Trophoblast cell (in vitro differentiated cells and primary cell): Measurements from ENCODE around the gene SMIM44.
"Not testable (repeated sequence)": the region's sequence is repeated elsewhere in the genome, so short reads cannot be mapped to it uniquely, and the experiment has no call there.

ENCODE experiments used
- DNase-seq, 2 donors: peaks; one replicate each; pipeline ENCODE4 v3.0.0-alpha.2; 2016
- H2AFZ ChIP-seq: 2 replicates; pipeline ENCODE4 v1.6.1; 2013; ENCODE audit warnings: low read length, moderate library complexity, mild to moderate bottlenecking; ENCODE audit not compliant: insufficient read depth, poor library complexity
- H2AK5ac ChIP-seq: 2 replicates; pipeline ENCODE4 v1.6.1; 2013; ENCODE audit warnings: mild to moderate bottlenecking, low read length
- H2BK120ac ChIP-seq: 2 replicates; pipeline ENCODE4 v1.6.1; 2013; ENCODE audit warnings: low read length, mild to moderate bottlenecking, moderate library complexity; ENCODE audit not compliant: insufficient read depth, poor library complexity
- H2BK12ac ChIP-seq: 2 replicates; pipeline ENCODE4 v1.6.1; 2013; ENCODE audit warnings: mild to moderate bottlenecking, low read length, moderate library complexity
- H2BK5ac ChIP-seq: 2 replicates; pipeline ENCODE4 v1.6.1; 2013; ENCODE audit warnings: low read length, low read depth, moderate library complexity, mild to moderate bottlenecking; ENCODE audit not compliant: poor library complexity
- H3K14ac ChIP-seq: 2 replicates; pipeline ENCODE4 v1.6.1; 2013; ENCODE audit warnings: mild to moderate bottlenecking, low read length
- H3K18ac ChIP-seq: 2 replicates; pipeline ENCODE4 v1.6.1; 2013; ENCODE audit warnings: mild to moderate bottlenecking, low read length
- H3K23ac ChIP-seq: 2 replicates; pipeline ENCODE4 v1.6.1; 2013; ENCODE audit warnings: low read length
- H3K27ac ChIP-seq: 2 replicates; pipeline ENCODE4 v1.5.1; 2013; ENCODE audit warnings: low read depth, mild to moderate bottlenecking, inconsistent platforms, low read length, moderate library complexity
- H3K27me3 ChIP-seq: 2 replicates; pipeline ENCODE4 v1.6.1; 2013; ENCODE audit warnings: inconsistent platforms, mild to moderate bottlenecking, low read length, moderate library complexity; ENCODE audit not compliant: insufficient read depth
- H3K36me3 ChIP-seq, 2 experiments: 1 replicate in 1 of 2; 2 replicates in 1 of 2; pipeline ENCODE4 v1.6.1; 2013; ENCODE audit warnings: low read length in 2 of 2, mild to moderate bottlenecking in 2 of 2, moderate library complexity in 1 of 2; ENCODE audit not compliant: insufficient read depth in 2 of 2, control insufficient read depth in 1 of 2
- H3K4ac ChIP-seq: 2 replicates; pipeline ENCODE4 v1.6.1; 2013; ENCODE audit warnings: low read depth, mild to moderate bottlenecking, low read length, moderate library complexity
- H3K4me1 ChIP-seq, 2 experiments: 1 replicate in 1 of 2; 2 replicates in 1 of 2; pipeline ENCODE4 v1.6.1; 2013; ENCODE audit warnings: low read length in 2 of 2, mild to moderate bottlenecking in 2 of 2, moderate library complexity in 1 of 2; ENCODE audit not compliant: insufficient read depth in 2 of 2, control insufficient read depth in 1 of 2
- H3K4me2 ChIP-seq: 2 replicates; pipeline ENCODE4 v1.6.1; 2013; ENCODE audit warnings: inconsistent platforms, mild to moderate bottlenecking, low read length, moderate library complexity
- H3K4me3 ChIP-seq: 2 replicates; pipeline ENCODE4 v1.5.1; 2013; ENCODE audit warnings: mild to moderate bottlenecking, low read depth, low read length, inconsistent platforms
- H3K79me1 ChIP-seq: one replicate; pipeline ENCODE4 v1.6.1; 2013; ENCODE audit warnings: low read length
- H3K79me2 ChIP-seq: 2 replicates; pipeline ENCODE4 v1.6.1; 2013; ENCODE audit warnings: low read length, mild to moderate bottlenecking; ENCODE audit not compliant: control insufficient read depth, insufficient read depth, poor library complexity
- H3K9ac ChIP-seq: 2 replicates; pipeline ENCODE4 v1.6.1; 2013; ENCODE audit warnings: mild to moderate bottlenecking, low read length
- H3K9me3 ChIP-seq: 2 replicates; pipeline ENCODE4 v1.6.1; 2013; ENCODE audit warnings: low read depth, mild to moderate bottlenecking, control low read depth, inconsistent platforms, low read length; ENCODE audit not compliant: insufficient read depth
- H4K12ac ChIP-seq: 2 replicates; pipeline ENCODE4 v1.6.1; 2013; ENCODE audit warnings: low read depth, mild to moderate bottlenecking, low read length, moderate library complexity
- H4K8ac ChIP-seq: 2 replicates; pipeline ENCODE4 v1.6.1; 2013; ENCODE audit warnings: low read depth, mild to moderate bottlenecking, low read length, moderate library complexity
- H4K91ac ChIP-seq: one replicate; pipeline ENCODE4 v1.6.1; 2013; ENCODE audit warnings: low read depth, mild to moderate bottlenecking, low read length, moderate library complexity
- WGBS: extraction: QIAGEN DNeasy Blood & Tissue Kit; methylation state at CpG from one replicate; pipeline ENCODE4 v1.1.7; 2013; ENCODE audit warnings: missing lambda C conversion rate; ENCODE audit not compliant: insufficient read length, insufficient coverage; ENCODE audit errors: extremely low coverage; 5-methylcytosine and 5-hydroxymethylcytosine counted together

The SMIM44 gene

GRCh38 chr19:3530389-3530788 is 47.1 kb upstream of the SMIM44 start:
- Histone ChIP-seq H2BK5ac (no peak overlapping the region), H2AFZ (no peak overlapping the region), H3K27me3 (no peaks in the 10 kb centered on the region), H3K4me2 (no peak overlapping the region), H3K18ac (no peak overlapping the region), H2AK5ac (no peak overlapping the region), H3K4me1 (no peaks in the 10 kb centered on the region), H4K8ac (no peak overlapping the region), H3K36me3 (peaks cover 84 to 90% of the 10 kb centered on the region in 2 experiments), H3K9ac (no peak overlapping the region), H3K79me1 (no peaks in the 10 kb centered on the region), H3K23ac (no peak overlapping the region), H3K4me3 (no peak overlapping the region), H4K91ac (no peak overlapping the region), H4K12ac (no peak overlapping the region), H3K27ac (no peak overlapping the region), H3K14ac (no peak overlapping the region), H2BK120ac (no peak overlapping the region), H3K9me3 (no peaks in the 10 kb centered on the region), H3K79me2 (no peaks in the 10 kb centered on the region), H2BK12ac (no peak overlapping the region), H3K4ac (no peak overlapping the region)
- DNase-seq, result no peak
- no CpG with 5 or more reads among the region's 12 CpGs for WGBS

GRCh38 chr19:3529299-3529698 is 46.1 kb upstream of the SMIM44 start:
- not testable (repeated sequence) for H3K79me1 ChIP-seq, H3K9ac ChIP-seq, H3K14ac ChIP-seq, H3K27ac ChIP-seq, H3K9me3 ChIP-seq, H4K8ac ChIP-seq, H2BK12ac ChIP-seq, H3K4ac ChIP-seq, H3K18ac ChIP-seq, H2AK5ac ChIP-seq, DNase-seq, H3K4me1 ChIP-seq, H4K12ac ChIP-seq, H3K23ac ChIP-seq, H4K91ac ChIP-seq, H2AFZ ChIP-seq, H3K79me2 ChIP-seq, H2BK5ac ChIP-seq, H2BK120ac ChIP-seq, H3K27me3 ChIP-seq, H3K4me2 ChIP-seq
- H3K4me3 ChIP-seq, result peak overlapping the region; percentile 33
- peaks cover 81 to 88% of the 10 kb centered on the region in 2 experiments for H3K36me3 ChIP-seq
- 100% methylated on average over 1 of the region's 7 CpGs for WGBS

GRCh38 chr19:3528539-3529211 is 45.4 kb upstream of the SMIM44 start:
- Histone ChIP-seq H2BK5ac (no peak overlapping the region), H2BK12ac (no peak overlapping the region), H3K36me3 (peaks cover 82 to 89% of the 10 kb centered on the region in 2 experiments), H2AFZ (no peak overlapping the region), H3K9me3 (no peaks in the 10 kb centered on the region), H4K12ac (no peak overlapping the region), H3K79me1 (no peaks in the 10 kb centered on the region), H3K4me2 (no peak overlapping the region), H2AK5ac (no peak overlapping the region), H3K4me1 (no peaks in the 10 kb centered on the region), H3K4me3 (peak overlapping the region; percentile 5), H3K27me3 (no peaks in the 10 kb centered on the region), H2BK120ac (no peak overlapping the region), H3K23ac (no peak overlapping the region), H3K18ac (no peak overlapping the region), H3K14ac (no peak overlapping the region), H3K27ac (no peak overlapping the region), H3K9ac (no peak overlapping the region), H4K8ac (no peak overlapping the region), H3K79me2 (no peaks in the 10 kb centered on the region), H3K4ac (no peak overlapping the region), H4K91ac (no peak overlapping the region)
- DNase-seq, result no peak
- 97% methylated on average over 7 of the region's 20 CpGs for WGBS

- Histone ChIP-seq H3K4me2 (no peak overlapping the region), H3K9me3 (no peaks in the 10 kb centered on the region), H2BK5ac (no peak overlapping the region), H3K23ac (no peak overlapping the region), H3K4ac (no peak overlapping the region), H3K27me3 (no peaks in the 10 kb centered on the region), H4K91ac (no peak overlapping the region), H3K18ac (no peak overlapping the region), H4K8ac (no peak overlapping the region), H2BK12ac (no peak overlapping the region), H3K79me2 (no peaks in the 10 kb centered on the region), H3K9ac (no peak overlapping the region), H3K4me1 (no peaks in the 10 kb centered on the region), H3K4me3 (peak overlapping the region; percentile 5), H3K36me3 (peaks cover 82 to 89% of the 10 kb centered on the region in 2 experiments), H2AK5ac (no peak overlapping the region), H3K79me1 (no peaks in the 10 kb centered on the region), H4K12ac (no peak overlapping the region), H2AFZ (no peak overlapping the region), H3K27ac (no peak overlapping the region), H3K14ac (no peak overlapping the region), H2BK120ac (no peak overlapping the region)
- no CpG with 5 or more reads among the region's 14 CpGs for WGBS
- DNase-seq, result no peak
These were observed 44.8 kb upstream of the SMIM44 start for GRCh38 chr19:3528080-3528479.
